IPS-18a (cell line): Measurements from ENCODE around the gene NKAIN1.

Source experiments
- H3K27ac ChIP-seq: one replicate; pipeline ENCODE4 v1.5.1; 2013; ENCODE audit warnings: low read length
- H3K27me3 ChIP-seq: one replicate; pipeline ENCODE4 v1.6.1; 2013; ENCODE audit warnings: mild to moderate bottlenecking, low read length; ENCODE audit not compliant: control insufficient read depth, insufficient read depth
- H3K36me3 ChIP-seq: one replicate; pipeline ENCODE4 v1.6.1; 2013; ENCODE audit warnings: low read depth, low read length; ENCODE audit not compliant: control insufficient read depth
- H3K4me1 ChIP-seq: one replicate; pipeline ENCODE4 v1.6.1; 2013; ENCODE audit warnings: low read depth, low read length; ENCODE audit not compliant: control insufficient read depth
- H3K4me3 ChIP-seq: one replicate; pipeline ENCODE4 v1.5.1; 2013; ENCODE audit warnings: low read length
- H3K9ac ChIP-seq: one replicate; pipeline ENCODE4 v1.6.1; 2013; ENCODE audit warnings: mild to moderate bottlenecking, low read length, moderate library complexity
- H3K9me3 ChIP-seq: one replicate; pipeline ENCODE4 v1.6.1; 2013; ENCODE audit warnings: low read depth, low read length; ENCODE audit not compliant: control insufficient read depth

NKAIN1 gene

GRCh38 chr1:31231802-31232201 lies 7.9 kb downstream of the NKAIN1 start:
- no peaks in the 10 kb centered on the region for H3K27me3 ChIP-seq
- no peak overlapping the region for H3K4me3 ChIP-seq
- no peaks in the 10 kb centered on the region for H3K36me3 ChIP-seq
- no peak overlapping the region for H3K9ac ChIP-seq
- no peaks in the 10 kb centered on the region for H3K9me3 ChIP-seq
- no peak overlapping the region for H3K27ac ChIP-seq
- H3K4me1 ChIP-seq, result no peaks in the 10 kb centered on the region

GRCh38 chr1:31230378-31230777 lies 9.3 kb downstream of the NKAIN1 start:
- no peaks in the 10 kb centered on the region for H3K9me3 ChIP-seq
- H3K36me3 ChIP-seq, result no peaks in the 10 kb centered on the region
- no peaks in the 10 kb centered on the region for H3K27me3 ChIP-seq
- no peak overlapping the region for H3K4me3 ChIP-seq
- no peak overlapping the region for H3K27ac ChIP-seq
- no peaks in the 10 kb centered on the region for H3K4me1 ChIP-seq
- no peak overlapping the region for H3K9ac ChIP-seq

GRCh38 chr1:31228986-31229385 lies 10.7 kb downstream of the NKAIN1 start:
- H3K9me3 ChIP-seq, result no peaks in the 10 kb centered on the region
- H3K4me1 ChIP-seq, result peaks cover 1% of the 10 kb centered on the region
- H3K4me3 ChIP-seq, result no peak overlapping the region
- no peaks in the 10 kb centered on the region for H3K36me3 ChIP-seq
- no peak overlapping the region for H3K9ac ChIP-seq
- no peaks in the 10 kb centered on the region for H3K27me3 ChIP-seq
- no peak overlapping the region for H3K27ac ChIP-seq

GRCh38 chr1:31227891-31228568 lies 11.7 kb downstream of the NKAIN1 start:
- no peak overlapping the region for H3K27ac ChIP-seq
- H3K27me3 ChIP-seq, result no peaks in the 10 kb centered on the region
- H3K36me3 ChIP-seq, result no peaks in the 10 kb centered on the region
- no peak overlapping the region for H3K9ac ChIP-seq
- peaks cover 5% of the 10 kb centered on the region for H3K4me1 ChIP-seq
- H3K4me3 ChIP-seq, result no peak overlapping the region
- H3K9me3 ChIP-seq, result no peaks in the 10 kb centered on the region

- peaks cover 5% of the 10 kb centered on the region for H3K4me1 ChIP-seq
- H3K9ac ChIP-seq, result no peak overlapping the region
- no peak overlapping the region for H3K27ac ChIP-seq
- no peaks in the 10 kb centered on the region for H3K36me3 ChIP-seq
- H3K27me3 ChIP-seq, result no peaks in the 10 kb centered on the region
- H3K9me3 ChIP-seq, result no peaks in the 10 kb centered on the region
- no peak overlapping the region for H3K4me3 ChIP-seq
These were observed 15.6 kb downstream of the NKAIN1 start for GRCh38 chr1:31224068-31224467.

- Histone ChIP-seq H3K4me3 (no peak overlapping the region), H3K36me3 (no peaks in the 10 kb centered on the region), H3K4me1 (peaks cover 5% of the 10 kb centered on the region), H3K27ac (no peak overlapping the region), H3K27me3 (no peaks in the 10 kb centered on the region), H3K9ac (no peak overlapping the region), H3K9me3 (no peaks in the 10 kb centered on the region)
These were observed 17.5 kb downstream of the NKAIN1 start for GRCh38 chr1:31222176-31222575.

- Histone ChIP-seq H3K4me3 (no peak overlapping the region), H3K4me1 (peaks cover 5% of the 10 kb centered on the region), H3K27me3 (no peaks in the 10 kb centered on the region), H3K9me3 (no peaks in the 10 kb centered on the region), H3K9ac (no peak overlapping the region), H3K27ac (no peak overlapping the region), H3K36me3 (no peaks in the 10 kb centered on the region)
These were observed 18.6 kb downstream of the NKAIN1 start for GRCh38 chr1:31221072-31221471.

- H3K9me3 ChIP-seq, result no peaks in the 10 kb centered on the region
- no peaks in the 10 kb centered on the region for H3K36me3 ChIP-seq
- H3K4me3 ChIP-seq, result no peak overlapping the region
- no peaks in the 10 kb centered on the region for H3K27me3 ChIP-seq
- peaks cover 5% of the 10 kb centered on the region for H3K4me1 ChIP-seq
- H3K27ac ChIP-seq, result no peak overlapping the region
- no peak overlapping the region for H3K9ac ChIP-seq
These were observed 20.2 kb downstream of the NKAIN1 start for GRCh38 chr1:31219489-31219888.

GRCh38 chr1:31218705-31219104 lies 21.0 kb downstream of the NKAIN1 start:
- H3K27me3 ChIP-seq, result no peaks in the 10 kb centered on the region
- H3K4me1 ChIP-seq, result peaks cover 2% of the 10 kb centered on the region
- H3K27ac ChIP-seq, result no peak overlapping the region
- H3K36me3 ChIP-seq, result no peaks in the 10 kb centered on the region
- no peak overlapping the region for H3K9ac ChIP-seq
- no peaks in the 10 kb centered on the region for H3K9me3 ChIP-seq
- no peak overlapping the region for H3K4me3 ChIP-seq

GRCh38 chr1:31216016-31216415 lies 23.7 kb downstream of the NKAIN1 start:
- H3K27ac ChIP-seq, result no peak overlapping the region
- H3K36me3 ChIP-seq, result no peaks in the 10 kb centered on the region
- H3K9me3 ChIP-seq, result no peaks in the 10 kb centered on the region
- H3K4me3 ChIP-seq, result no peak overlapping the region
- H3K9ac ChIP-seq, result no peak overlapping the region
- no peaks in the 10 kb centered on the region for H3K4me1 ChIP-seq
- no peaks in the 10 kb centered on the region for H3K27me3 ChIP-seq

GRCh38 chr1:31215065-31215570 lies 24.6 kb downstream of the NKAIN1 start:
- Histone ChIP-seq H3K9me3 (no peaks in the 10 kb centered on the region), H3K27ac (no peak overlapping the region), H3K27me3 (no peaks in the 10 kb centered on the region), H3K4me1 (no peaks in the 10 kb centered on the region), H3K4me3 (no peak overlapping the region), H3K36me3 (no peaks in the 10 kb centered on the region), H3K9ac (no peak overlapping the region)

GRCh38 chr1:31214316-31215064 lies 25.2 kb downstream of the NKAIN1 start:
- H3K27ac ChIP-seq, result no peak overlapping the region
- no peak overlapping the region for H3K9ac ChIP-seq
- H3K4me1 ChIP-seq, result no peaks in the 10 kb centered on the region
- H3K27me3 ChIP-seq, result no peaks in the 10 kb centered on the region
- H3K36me3 ChIP-seq, result no peaks in the 10 kb centered on the region
- no peak overlapping the region for H3K4me3 ChIP-seq
- no peaks in the 10 kb centered on the region for H3K9me3 ChIP-seq
